Epithelial cell of proximal tubule (primary cell): ENCODE results near the gene CFAP107. TPM values are rescaled to one million over a fixed set of nuclear protein-coding genes. Genes with fewer than 3 reads are reported as not detected.
"Not testable (repeated sequence)": the region's sequence is repeated elsewhere in the genome, so short reads cannot be mapped to it uniquely, and the experiment has no call there.

Source experiments
- DNase-seq: peaks from one replicate; pipeline ENCODE4 v3.0.0-alpha.2; 2011; ENCODE audit warnings: low read depth
- H3K4me3 ChIP-seq: 2 replicates; pipeline ENCODE4 v1.5.1; 2011; ENCODE audit warnings: low read depth, mild to moderate bottlenecking, low read length
- CTCF ChIP-seq: conservative IDR thresholded peaks from 2 replicates; pipeline ENCODE4 v1.5.1; 2012; ENCODE audit warnings: low read depth, mild to moderate bottlenecking, low read length
- total RNA-seq: library from RNA; depleted of rRNA; stranded (reverse); fragments of >200 nt; gene quantifications from 2 replicates; pipeline ENCODE4 v1.2.3, GENCODE V29; 2015

Gene CFAP107
- total RNA-seq, 1 donor from 2014 or later: not detected

- no peak for DNase-seq
- no peak overlapping the region for H3K4me3 ChIP-seq
- TF ChIP-seq CTCF: no peak
Observed at GRCh38 chr1:12709696-12710095, 36.3 kb upstream of the CFAP107 start.

GRCh38 chr1:12711536-12711935 is 34.5 kb upstream of the CFAP107 start:
- no peak for DNase-seq
- H3K4me3 ChIP-seq: no peak overlapping the region
- TF ChIP-seq CTCF: no peak

- TF ChIP-seq CTCF: no peak
- DNase-seq: no peak
Observed at GRCh38 chr1:12712076-12712475, 33.9 kb upstream of the CFAP107 start.

GRCh38 chr1:12712929-12713328 is 33.1 kb upstream of the CFAP107 start:
- DNase-seq: no peak
- no peak overlapping the region for H3K4me3 ChIP-seq
- no peak for TF ChIP-seq CTCF

More at GRCh38 chr1:12712076-12712475, 33.9 kb upstream of the CFAP107 start:
- H3K4me3 ChIP-seq: no peak overlapping the region

GRCh38 chr1:12713651-12714050 is 32.3 kb upstream of the CFAP107 start:
- H3K4me3 ChIP-seq, DNase-seq: not testable (repeated sequence)

- DNase-seq: no peak
- TF ChIP-seq CTCF: no peak
- no peak overlapping the region for H3K4me3 ChIP-seq
Observed at GRCh38 chr1:12714710-12715475, 31.1 kb upstream of the CFAP107 start.

GRCh38 chr1:12715896-12716437 is 30.0 kb upstream of the CFAP107 start, which contains the start of gene AADACL3:
AADACL3 (plus strand) TSS chr1:12716110; CDS start chr1:12716177, 67 bp downstream.
- no peak for DNase-seq
- H3K4me3 ChIP-seq: no peak within 1 kb of the TSS
- no peak for TF ChIP-seq CTCF
